Fibroblast of peridontal ligament (primary cell): Measurements from ENCODE around the gene SMC4.
"Not testable (repeated sequence)": the region's sequence is repeated elsewhere in the genome, so short reads cannot be mapped to it uniquely, and the experiment has no call there.

Experiments used
- DNase-seq: peaks from one replicate; pipeline ENCODE4 v3.0.0-alpha.2; 2010; ENCODE audit errors: extremely low read depth

Gene SMC4

DNA sequence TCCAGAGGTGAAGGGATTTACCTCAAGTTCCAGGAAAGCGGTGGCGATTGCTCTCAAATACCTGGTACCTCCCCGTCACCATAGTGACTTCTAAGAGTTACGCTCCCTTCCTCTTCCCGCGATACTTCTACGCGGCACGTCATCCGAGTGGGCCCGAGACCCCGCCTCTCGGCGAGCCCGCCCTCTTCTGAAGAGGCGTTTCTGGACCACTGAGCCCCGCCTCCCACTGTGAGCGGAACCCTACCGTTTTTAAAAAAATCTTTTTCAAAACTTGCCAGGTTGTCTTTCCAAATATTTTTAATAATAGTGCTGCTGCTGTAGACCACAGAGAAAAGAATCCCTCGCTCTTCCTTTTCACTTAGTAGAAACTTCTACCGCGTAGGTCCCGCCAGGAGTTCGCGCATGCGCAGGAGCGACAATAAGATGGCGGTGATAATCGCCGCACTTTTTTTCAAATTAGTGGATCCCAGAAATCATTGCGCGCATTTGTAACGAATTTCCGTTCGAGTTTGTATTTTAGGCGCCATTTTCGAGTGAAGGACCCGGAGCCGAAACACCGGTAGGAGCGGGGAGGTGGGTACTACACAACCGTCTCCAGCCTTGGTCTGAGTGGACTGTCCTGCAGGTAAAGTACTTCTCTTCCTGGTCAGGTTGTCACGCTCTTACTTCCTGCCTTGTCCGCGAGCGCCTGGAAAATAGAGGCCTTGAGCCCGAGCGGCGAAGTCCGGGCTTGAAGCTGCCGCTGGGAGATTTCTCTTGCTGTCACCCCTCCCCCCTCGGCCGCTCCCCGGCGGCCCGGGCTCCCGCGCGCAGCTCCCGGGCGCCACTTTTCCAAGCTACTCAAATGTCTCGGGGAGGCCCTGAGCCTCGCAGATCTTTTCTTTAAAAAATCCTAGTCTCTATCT is at the start of gene SMC4, which contains the start of gene IFT80:
TSS of gene SMC4 (plus strand) at position 526 of the 905 bp plus-strand sequence. CDS start 1,177 bp downstream, outside the sequence.
TSS of gene IFT80 (minus strand) at position 101 of the 905 bp plus-strand sequence. CDS start 14,625 bp downstream, outside the sequence.
- DNase-seq, result peak; percentile 96

DNA sequence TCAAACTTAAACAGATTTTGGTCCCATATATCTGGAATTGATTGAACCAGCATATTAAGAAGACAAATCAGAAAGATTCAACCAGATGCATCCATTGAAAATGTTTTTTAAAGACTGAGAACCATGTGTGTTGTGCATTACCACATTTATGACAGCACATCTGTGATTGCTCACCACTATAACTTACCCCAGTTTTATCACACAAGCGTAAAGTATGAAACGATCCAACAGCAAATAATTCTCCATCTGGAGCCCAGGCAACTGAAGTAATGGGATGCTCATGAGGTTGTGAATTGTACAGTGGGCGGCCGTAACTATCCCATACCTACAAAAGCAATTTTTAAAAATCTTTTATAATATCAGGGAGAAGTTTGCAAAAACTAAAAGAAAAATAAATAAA is 43.6 kb upstream of the SMC4 start:
- DNase-seq, result no peak

DNA sequence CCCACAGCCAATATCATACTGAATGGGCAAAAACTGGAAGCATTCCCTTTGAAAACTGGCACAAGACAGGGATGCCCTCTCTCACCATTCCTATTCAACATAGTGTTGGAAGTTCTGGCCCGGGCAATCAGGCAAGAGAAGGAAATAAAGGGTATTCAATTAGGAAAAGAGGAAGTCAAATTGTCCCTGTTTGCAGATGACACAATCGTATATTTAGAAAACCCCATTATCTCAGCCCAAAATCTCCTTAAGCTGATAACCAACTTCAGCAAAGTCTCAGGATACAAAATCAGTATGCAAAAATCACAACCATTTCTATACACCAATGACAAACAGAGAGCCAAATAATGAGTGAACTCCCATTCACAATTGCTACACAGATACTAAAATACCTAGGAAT is 36.6 kb upstream of the SMC4 start:
- not testable (repeated sequence) for DNase-seq

DNA sequence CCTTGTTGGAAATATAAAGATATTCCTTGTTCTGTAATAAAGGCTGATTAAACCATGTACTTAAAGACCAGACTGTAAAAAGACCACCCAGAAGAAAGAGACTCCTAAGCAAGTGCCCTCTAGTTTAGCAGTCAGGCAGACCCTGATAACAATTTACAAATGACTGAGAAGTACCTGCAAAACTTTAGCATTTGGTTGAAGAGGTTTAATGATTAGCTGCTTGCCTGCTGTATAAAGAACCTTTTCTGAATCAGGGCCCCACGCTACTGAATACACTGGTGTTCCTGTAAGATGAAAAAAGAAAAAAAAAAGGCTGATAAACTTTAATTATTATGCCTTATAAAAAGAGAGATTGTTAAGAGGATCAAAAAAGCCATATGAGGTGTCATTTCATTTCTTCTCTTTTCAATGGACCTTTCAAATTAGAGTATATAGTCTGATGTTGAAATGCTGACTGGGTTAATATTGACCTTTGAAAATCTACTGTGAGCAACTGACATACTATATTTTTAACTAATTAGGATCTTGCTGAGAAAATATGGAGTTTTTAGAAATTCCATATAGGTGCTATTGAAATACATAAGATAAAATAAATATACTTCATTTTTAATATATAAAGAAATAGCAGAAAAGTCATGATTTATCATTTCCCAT is 33.5 kb upstream of the SMC4 start:
- DNase-seq, result no peak

DNA sequence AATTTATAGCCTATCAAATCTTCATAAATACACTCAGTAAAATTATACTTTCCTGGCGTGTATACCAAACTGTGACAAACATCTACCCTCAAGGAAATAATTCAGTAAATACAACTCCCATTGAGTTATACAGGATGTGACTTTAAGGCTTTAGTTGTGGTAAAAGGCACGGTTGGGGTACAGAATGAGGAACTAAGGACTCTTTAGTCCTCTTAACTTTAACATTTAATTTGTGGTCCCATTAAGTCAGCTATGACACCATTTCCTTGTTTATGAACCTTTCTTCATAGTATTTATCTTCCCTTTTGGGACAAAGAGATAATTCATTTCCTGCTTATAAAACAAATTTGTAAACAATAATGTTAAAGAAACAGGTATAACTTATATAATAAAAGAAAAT is 30.6 kb upstream of the SMC4 start:
- DNase-seq, result no peak

DNA sequence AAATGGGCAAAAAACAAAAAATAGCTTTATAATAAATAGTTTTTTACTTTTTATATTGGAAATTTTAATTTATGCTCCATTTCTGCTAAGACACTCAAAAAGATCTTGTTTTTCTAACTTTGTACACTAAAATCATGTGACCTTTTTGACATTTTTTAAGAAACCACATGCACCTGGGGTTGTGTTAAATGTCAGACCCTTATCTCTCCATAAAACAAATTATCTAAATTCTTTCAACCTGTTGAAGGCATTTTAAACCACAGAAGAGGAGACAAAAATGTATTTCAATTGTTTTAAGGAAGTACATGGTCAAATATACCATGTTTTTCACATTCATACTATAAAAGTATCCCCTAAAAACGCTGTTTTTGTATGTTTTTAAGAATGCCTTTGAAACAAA is 29.7 kb upstream of the SMC4 start:
- DNase-seq, result no peak

DNA sequence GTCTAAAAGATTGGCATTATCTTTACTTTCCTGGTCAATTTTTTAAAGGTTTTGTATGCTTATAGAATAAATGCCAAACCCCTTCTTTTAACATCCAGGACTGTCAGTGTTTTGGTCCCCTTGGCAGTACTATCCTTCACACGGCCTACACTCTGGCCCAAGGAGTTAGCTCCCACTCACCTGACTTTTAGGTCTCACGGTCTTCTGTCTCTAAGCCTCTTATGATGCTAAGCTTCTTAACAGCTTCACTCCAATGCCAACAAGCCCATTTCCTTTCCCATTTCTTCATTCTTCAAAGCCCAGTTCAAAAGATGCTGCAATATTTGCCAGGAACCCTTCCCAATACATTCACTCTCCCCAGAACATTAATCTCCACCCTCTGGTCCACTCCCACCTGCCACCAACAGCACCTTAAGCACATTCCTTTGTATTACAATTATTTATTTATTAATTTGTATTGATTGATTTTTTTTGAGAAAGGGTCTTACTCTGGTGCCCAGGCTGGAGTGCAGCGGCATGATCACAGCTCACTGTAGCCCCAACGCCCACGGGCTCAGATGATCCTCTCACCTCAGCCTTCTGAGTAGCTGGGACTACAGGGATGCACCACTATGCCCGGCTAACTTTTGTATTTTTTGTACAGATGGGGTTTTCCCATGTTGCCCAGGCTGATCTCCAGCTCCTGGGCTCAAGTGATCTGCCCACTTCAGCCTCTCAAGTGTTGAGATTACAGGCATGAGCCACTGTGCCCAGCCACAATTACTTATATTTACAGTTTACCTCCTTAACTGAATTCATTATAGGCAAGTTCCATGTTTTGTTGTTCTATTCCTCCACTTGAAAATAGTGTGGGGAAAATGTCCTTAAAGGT is 28.2 kb upstream of the SMC4 start:
- no peak for DNase-seq

DNA sequence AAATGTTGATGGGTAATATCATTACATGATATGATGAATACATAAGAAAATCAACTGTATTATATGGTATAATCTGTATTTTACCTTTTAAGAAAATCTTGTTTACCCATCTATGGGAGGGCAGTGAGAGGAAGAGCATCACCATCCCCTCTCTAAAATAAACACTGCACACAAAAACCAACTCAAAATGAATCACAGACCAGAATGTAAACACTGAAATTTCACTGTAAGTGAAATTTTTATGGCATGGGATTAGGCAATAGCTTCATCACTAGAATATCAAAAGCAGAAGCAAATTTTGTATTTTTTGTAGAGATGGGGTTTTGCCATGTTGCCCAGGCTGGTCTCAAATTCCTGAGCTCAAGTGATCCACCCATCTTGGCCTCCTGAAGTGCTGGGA is 26.7 kb upstream of the SMC4 start:
- peak; percentile 94 for DNase-seq

DNA sequence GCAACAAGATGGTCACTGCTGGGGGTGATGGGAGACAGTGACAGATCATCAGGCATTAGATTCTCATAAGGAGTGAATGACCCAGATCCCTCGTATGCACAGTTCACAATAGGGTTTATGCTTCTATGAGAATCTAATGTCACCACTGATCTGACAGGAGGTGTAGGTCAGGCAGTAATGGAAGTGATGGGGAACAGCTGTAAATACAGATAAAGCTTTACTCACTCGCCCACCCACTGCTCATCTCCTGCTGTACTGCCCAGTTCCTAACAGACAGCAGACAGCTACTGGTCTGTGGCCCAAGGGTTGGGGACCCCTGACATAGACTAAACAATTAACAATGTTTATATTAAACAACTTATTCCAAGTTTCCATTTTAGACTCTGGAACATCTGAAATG is 25.8 kb upstream of the SMC4 start:
- no peak for DNase-seq

DNA sequence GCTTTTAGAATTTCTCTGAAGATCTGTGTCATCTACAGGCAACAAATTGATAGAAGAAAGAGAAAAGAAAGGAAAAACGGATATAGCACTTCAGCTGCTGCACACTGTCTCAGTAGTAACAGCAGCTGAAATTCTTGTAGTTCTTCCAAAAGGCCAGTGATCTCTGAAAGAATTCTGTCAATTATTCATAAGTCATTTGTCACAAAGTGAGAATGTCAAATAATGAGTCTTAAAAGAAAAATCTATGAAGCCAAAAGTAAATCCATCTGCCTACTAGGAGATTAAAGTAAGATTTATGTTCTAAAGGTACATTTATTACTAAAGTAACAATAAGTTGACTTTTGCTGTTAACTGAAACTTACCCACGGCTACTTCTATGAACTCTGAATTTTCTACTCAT is 25.0 kb upstream of the SMC4 start:
- DNase-seq, result peak; percentile 3

DNA sequence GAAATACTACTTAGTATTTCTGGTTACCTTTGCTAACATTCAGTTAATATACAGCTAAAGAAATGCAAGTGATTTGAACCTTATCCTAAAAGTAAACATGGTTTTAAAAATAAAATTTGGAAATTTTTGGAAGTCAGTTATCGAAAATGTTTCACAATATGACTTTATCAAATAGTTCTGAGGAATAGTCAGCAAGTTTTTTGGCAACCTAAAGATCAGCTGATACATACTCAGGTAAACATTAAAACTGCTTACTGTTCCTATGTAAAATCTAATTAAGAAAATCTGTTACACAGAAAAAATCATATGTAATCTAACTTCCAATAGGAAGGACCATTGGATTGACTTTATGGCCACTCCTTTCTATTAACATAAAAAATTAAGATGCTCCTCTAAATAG is 24.5 kb upstream of the SMC4 start:
- DNase-seq, result peak; percentile 12

DNA sequence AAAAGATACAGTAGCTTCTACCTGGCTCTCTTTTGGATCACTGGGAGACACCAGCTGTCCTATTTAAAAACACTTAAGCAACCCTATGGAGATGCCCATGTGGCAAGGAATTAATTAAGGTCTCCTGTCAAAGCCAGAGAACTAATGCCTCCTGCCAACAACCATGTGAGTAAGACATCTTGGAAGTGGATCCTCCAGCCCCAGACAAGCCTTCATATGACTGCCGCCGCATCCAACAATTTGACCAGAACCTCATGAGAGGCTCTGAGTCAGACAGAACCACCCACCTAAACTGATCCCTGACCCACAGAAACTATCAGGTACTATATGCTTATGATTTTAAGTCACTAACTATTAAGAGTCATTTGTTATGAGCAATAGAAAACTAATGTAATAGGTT is 22.8 kb upstream of the SMC4 start:
- DNase-seq, result peak; percentile 77

DNA sequence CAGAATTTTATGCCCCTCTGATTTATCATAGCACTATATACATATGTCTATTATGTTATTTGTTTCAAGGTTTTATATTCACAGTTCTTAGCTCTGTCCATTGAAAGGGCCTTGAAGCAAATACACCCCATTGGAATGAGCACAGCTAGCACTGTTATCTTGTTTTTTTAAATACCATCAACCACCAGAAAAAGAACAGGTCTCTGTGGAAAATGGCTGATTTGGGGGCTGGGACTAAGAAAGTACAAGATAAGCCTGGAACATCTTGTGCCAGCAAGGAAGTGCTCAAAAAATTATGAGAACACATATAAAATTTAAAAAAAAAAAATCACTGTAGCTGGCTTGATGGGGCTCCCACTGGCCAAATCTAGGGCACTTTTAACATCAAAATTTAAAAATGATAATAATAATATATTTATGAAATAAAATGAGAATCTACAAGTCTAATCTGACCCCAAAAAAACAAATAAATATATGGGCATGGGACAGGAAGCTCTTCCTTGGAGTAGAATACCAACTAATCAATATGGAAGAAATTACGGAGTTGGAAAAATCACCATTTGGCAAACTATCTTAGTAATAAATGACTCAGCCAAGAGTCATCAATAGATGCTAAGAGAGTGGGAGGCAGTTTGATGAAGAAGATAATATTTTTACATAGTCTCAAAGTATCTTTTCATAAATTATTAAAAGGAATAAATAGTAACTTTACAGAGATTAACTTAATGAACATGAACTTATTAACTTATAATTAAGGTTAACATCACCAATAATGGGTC is 20.9 kb upstream of the SMC4 start:
- DNase-seq, result peak; percentile 8

DNA sequence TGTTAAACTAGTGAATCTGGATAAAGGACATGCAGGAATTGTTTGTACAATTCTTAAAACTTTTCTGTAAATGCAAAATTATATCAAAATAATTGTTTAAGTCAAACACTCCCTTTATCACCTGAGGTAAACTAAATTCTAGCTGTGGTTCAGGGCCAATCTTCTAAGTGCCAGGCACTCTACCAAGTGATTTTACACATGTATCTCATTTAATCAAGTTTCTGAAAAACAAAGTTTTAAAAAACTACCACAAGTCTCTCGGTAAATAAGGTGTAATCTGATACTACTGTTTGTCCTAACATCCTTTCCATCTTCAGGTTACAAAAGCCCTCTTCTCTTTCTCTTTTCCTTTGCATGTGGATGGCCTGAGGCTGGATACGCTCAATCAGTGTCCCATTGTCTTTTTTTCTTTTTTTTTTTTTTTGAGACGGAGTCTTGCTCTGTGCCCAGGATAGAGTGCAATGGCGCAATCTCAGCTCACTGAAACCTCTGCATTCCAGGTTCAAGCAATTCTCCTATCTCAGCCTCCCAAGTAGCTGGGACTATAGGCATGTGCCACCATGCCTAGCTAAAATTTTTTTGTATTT is 19.7 kb upstream of the SMC4 start:
- no peak for DNase-seq

DNA sequence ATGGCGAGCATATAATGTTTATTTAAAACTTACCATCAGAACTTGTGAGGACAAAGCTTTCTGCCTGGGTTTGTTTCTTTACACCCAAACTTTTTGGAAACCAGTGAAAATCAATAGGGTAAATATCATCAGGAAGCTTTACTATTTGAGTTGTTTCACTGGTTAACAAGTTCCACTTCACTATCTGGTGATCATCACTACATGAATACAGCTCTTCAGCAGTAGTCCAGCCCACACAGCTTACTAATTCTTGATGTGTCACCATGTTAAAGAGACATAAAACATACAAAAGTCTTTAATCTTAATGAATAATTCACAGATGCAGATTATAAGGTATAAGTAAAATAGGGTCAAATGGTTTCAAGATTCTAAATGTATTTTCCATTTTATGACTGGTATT is 18.0 kb upstream of the SMC4 start:
- DNase-seq, result peak; percentile 49

DNA sequence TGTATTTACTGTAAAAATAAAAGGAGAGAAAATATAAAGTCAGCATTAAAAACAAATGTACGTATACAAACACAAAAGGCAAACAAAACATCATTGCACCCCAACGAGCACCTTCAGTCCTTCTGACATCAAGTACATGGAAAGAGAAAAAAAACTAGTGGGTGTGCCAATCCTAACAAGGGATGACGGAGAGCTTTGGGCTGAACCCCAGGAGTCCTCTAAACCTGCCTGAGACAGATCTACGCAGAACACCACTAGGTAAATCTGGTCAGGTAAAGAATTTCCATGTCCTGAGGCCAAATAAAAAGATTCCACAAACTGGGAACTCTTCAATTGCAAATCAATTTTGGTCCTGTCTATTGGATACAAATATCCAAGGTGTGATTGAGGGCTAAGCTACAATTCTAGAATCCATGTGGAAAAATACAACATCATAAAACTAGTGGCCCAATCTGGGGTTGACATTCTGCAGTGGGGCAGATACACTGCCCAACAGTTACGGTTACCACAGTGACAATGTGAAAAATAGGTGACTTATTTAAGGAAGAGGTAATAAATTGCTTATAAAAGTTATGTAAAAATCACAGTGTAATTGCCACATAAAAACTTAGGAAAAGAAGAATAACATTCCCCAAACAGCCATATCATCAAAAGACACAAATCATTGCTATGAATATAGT is 14.7 kb upstream of the SMC4 start:
- no peak for DNase-seq

DNA sequence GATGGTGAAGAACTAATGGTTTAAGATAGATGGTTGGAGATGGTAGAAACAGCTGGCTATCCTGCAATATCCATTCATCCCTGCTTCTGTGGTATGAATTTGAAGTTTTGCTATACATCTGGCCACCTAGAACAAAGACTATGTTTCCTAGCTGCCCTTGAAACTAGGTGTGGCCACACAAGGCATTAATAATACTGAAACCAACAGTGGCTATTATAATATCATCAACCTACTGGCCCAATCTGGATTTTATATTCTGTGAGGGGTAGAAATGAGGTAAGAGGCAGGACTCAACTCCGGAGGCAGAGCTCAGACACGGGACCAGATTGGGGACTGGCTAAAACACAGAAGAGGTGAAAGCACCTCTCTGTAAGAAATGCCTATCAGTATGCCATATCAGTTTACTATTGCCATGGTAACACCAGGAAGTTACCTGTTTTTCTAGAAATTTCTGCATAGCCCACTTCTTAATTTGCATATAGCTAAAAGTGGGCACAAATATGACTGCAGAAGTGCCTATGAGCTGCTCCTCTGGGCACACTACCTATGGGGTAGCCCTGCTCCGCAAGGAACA is 8.8 kb upstream of the SMC4 start:
- no peak for DNase-seq

DNA sequence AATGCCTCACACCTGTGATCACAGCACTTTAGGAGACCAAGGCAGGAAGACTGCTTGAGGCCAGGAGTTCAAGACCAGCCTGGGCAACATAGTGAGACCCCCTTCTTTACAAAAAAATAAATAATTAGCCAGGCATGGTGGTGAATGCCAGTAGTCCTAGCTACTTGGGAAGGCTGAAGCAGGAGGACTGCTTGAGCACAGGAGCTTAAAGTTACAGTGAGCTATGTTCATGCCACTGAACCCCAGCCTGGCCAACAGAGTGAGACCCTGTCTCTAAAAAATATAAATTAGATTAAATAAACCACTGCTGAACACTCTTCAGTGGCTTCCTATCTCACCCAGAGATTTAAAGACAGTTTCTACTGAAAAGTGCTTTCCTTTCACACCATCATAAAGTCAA is 6.7 kb upstream of the SMC4 start:
- no peak for DNase-seq

DNA sequence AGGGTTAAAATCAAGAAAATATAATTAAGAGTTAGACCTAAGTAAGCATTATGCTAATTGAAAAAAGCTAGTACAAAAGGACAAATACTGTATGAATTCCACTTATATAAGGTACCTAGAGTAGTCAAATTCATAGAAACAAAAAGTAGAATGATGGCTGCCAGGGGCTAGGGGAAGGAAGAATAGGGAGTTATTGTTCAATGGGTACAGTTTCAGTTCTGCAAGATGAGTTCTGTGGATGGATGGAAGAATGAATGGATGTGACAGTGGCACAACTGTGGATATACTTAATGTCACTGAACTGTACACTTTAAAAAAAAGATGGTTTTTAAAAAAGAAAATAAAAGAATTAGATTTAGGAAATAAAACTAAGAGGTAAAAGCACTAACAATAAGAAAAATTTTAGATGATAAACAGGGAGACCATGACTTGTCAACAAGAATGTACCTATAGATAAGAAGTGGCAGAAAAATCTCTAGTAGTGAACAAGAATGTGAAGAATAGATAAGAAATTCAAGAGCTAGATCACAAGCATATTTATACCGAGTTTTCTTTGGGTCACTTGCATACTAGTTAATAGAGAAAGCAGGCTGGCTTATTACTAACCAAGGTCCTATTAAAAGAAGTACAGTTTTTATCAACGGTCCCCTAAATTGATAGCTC is 6.0 kb upstream of the SMC4 start:
- DNase-seq, result no peak

DNA sequence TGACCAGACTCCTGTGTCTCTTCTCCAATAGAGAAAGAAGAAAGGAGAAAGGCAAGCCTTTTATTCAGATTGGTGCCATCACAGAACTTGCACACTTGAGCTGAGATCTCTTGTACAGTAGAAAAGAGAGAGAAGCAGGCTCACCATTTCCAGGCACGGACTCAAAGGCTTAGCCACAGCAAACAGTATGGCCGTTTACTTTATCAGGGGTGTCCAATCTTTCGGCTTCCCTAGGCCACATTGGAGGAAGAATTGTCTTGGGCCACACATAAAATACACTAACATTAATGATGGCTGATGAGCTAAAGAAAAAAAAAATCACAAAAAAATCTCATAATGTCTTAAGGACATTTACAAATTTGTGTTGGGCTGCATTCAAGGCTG is 5.4 kb upstream of the SMC4 start:
- no peak for DNase-seq
